K562 (cell line): ENCODE data around the gene GPR15. TPM values are rescaled to one million over a fixed set of nuclear protein-coding genes. Genes with fewer than 3 reads are reported as not detected.

Experiments
- EP400 ChIP-seq: fragments of 450-650 bp; IDR thresholded peaks from 2 replicates; pipeline ENCODE4 v1.6.1; 2017; ENCODE audit warnings: antibody characterized with exemption, mild to moderate bottlenecking, moderate library complexity
- HDAC2 ChIP-seq: fragments of 450-650 bp; IDR thresholded peaks from 2 replicates; pipeline ENCODE4 v1.6.1; 2016; ENCODE audit warnings: mild to moderate bottlenecking
- IRF9 ChIP-seq: fragments of 450-650 bp; IDR thresholded peaks from 2 replicates; pipeline ENCODE4 v1.6.1; 2016; ENCODE audit warnings: missing biosample characterization, missing genetic modification characterization
- MECOM ChIP-seq: fragments of 250-450 bp; sonication (Bioruptor Pico); IDR thresholded peaks from 2 replicates; pipeline ENCODE4 v1.8.0; 2022; ENCODE audit warnings: inconsistent platforms
- NRF1 ChIP-seq, 2 experiments: fragments of 450-650 bp; IDR thresholded peaks in 1 of 2; conservative IDR thresholded peaks in 1 of 2; 2 replicates each; pipeline ENCODE4 v1.6.1; 2014; ENCODE audit warnings: mild to moderate bottlenecking in 2 of 2
- PTBP1 ChIP-seq: fragments of 200-400 bp; formaldehyde crosslinking; IDR thresholded peaks from 2 replicates; pipeline ENCODE4 v1.6.1; 2017; ENCODE audit warnings: low read depth, low read length
- SFPQ ChIP-seq: fragments of 200-400 bp; formaldehyde crosslinking; IDR thresholded peaks from 2 replicates; pipeline ENCODE4 v1.6.1; 2017; ENCODE audit warnings: mild to moderate bottlenecking, low read depth, low read length, moderate library complexity
- SMARCB1 ChIP-seq: IDR thresholded peaks from 2 replicates; pipeline ENCODE4 v1.6.1; 2011; ENCODE audit warnings: improper control_type of control experiment, low read depth; ENCODE audit not compliant: insufficient read length
- SMARCE1 ChIP-seq: fragments of 450-650 bp; IDR thresholded peaks from 2 replicates; pipeline ENCODE4 v1.7.1; 2016; ENCODE audit warnings: mild to moderate bottlenecking
- SMC3 ChIP-seq: conservative IDR thresholded peaks from 2 replicates; pipeline ENCODE4 v1.6.1; 2011; ENCODE audit warnings: low read depth, low read length, improper control_type of control experiment; ENCODE audit not compliant: insufficient read depth
- XRCC4 ChIP-seq: IDR thresholded peaks from one replicate; pipeline ENCODE4 v1.6.1; 2011; ENCODE audit not compliant: insufficient read depth, insufficient read length; ENCODE audit errors: extremely low read depth
- ZBTB1 ChIP-seq: sonication (generic); formaldehyde crosslinking; IDR thresholded peaks from 2 replicates; pipeline ENCODE4 v1.8.1; 2023; ENCODE audit warnings: missing genetic modification reagents, low read depth, mild to moderate bottlenecking, borderline replicate concordance
- polyA plus RNA-seq, 8 experiments: library from polyadenylated mRNA; depleted of rRNA in 4 of 8; stranded (reverse) in 5 of 8; unstranded in 3 of 8; fragments of >200 nt; fragmentation: Nextera tagmentation in 2 of 8; fragmentation: Illumina TruSeq in 1 of 8; extraction: Ambion mirVana in 2 of 8; extraction: Trizol in 1 of 8; gene quantifications; 2 replicates each; pipeline versions ENCODE4 v1.2.1 to v1.2.3, GENCODE V29; 2011 to 2014; ENCODE audit warnings: inconsistent platforms in 1 of 8, missing spikeins in 1 of 8
- total RNA-seq, 7 experiments: library from RNA; depleted of rRNA in 6 of 7; stranded (reverse); fragments of >200 nt in 6 of 7; fragmentation: Illumina TruSeq in 2 of 7; extraction: Trizol in 2 of 7; gene quantifications; 2 replicates each; pipeline versions ENCODE4 v1.2.1 to v1.2.3, GENCODE V29; 2011 to 2021; ENCODE audit warnings: low replicate concordance in 1 of 7

The GPR15 gene
- total and polyA plus RNA-seq, 9 of the 15 experiments (the other 6 are each of a cell fraction or from before 2014, with no cell fraction given) = 0.13 TPM; not detected in 8

GRCh38 chr3:98501863-98502576, 29.8 kb upstream of the GPR15 start (continued):
- TF ChIP-seq SFPQ = no peak
- TF ChIP-seq SMARCB1 = no peak
- no peak for TF ChIP-seq XRCC4
- TF ChIP-seq SMC3 = no peak
- TF ChIP-seq MECOM = no peak
- no peak for TF ChIP-seq IRF9
- no peak for TF ChIP-seq PTBP1
- no peak for TF ChIP-seq SMARCE1
- TF ChIP-seq EP400 = no peak
- no peak for TF ChIP-seq NRF1 (conservative IDR thresholded peaks at IDR 0.05 in 1 of 2, IDR thresholded peaks at IDR 0.05 in 1 of 2)
- TF ChIP-seq ZBTB1 = no peak
- no peak for TF ChIP-seq HDAC2
